ENCODE results near the gene PRPF40B.

PRPF40B gene

DNA sequence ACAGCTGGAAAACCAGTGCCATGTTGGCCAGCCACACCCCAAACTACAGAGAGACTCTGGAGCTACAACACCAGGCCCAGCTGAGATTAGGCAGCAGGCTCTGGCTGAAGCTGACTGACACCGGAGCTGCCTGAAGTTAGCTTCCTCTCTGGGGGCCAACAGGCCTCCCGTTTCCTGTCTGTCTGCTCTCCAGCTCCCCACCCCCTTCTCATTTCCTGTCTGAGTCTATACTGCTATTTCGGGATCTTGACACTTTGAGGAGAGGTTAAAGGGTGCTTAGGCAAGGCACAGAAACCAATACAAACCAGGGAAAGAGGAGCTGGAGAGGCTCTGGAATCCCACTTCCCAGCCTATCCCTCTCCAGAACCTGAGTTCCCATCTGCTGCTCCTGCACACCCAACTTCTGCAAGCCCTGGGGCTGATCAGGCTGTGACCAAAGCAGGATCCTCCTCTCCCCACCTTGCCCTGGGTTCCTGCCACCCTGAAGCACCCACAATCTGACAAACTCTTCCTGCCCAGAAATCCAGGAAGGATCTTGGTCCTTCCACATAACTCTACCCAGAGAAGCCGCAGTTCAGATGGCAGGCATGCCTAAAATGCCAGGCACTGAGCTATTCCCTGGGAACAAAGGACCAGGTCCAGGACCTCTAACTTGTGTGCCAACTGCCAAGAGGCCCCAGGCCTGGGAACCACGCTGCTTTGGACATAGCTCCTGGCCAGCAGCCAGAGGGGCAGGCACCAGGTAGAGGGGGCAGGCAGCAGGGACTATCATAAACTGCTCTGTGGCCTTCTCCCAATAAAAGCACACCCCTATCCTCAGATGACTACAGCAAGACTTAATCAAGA is 39.9 kb downstream of the PRPF40B start:
- DNase-seq = no peak

DNA sequence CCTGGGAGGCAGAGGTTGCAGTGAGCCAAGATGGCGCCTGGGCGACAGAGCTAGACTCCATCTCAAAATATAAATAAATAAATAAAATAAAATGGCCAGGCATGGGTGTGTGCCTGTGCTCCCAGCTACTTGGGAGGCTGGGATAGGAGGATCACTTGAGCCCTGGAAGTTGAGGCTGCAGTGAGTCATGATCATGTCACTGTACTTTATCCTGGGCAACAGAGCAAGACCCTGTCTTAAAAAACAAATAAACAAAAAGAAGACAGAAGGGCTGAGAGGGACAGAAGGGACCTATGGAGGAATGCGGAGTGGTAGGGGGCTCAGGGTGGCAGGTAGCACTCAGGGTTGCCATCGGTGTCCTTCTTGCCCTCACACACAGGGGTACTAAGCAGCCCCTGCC is 40.8 kb downstream of the PRPF40B start:
- DNase-seq = no peak

DNA sequence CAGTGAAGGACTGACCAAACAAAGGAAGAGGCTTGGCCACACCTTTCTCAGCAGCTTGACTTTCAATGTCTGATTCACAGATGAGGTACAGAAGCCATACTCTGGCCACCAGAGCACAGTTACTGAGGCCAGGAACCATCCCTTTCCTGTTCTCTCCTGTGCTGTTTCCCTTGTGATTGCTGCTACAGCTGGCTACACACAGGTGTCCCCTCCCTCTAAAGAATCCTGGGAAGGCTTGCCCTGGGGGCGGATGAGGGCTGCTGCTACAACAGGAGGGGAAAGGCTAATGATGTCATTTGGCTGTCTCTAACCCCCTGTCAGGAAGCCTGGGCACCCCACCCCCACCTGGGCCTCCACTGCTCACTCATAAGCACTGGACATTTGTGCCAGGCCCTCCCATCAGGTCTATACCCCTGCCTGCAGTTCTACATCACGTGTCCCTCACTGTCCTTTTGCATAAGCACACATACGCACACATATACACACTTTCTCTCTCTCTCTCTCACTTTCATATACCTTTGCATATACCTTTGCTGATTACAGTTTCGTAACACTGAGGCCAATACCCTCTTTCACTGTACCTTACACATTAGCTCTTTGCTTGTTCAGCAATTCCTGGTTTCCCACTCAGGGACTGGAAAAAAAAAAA is 41.4 kb downstream of the PRPF40B start:
- DNase-seq = no peak

DNA sequence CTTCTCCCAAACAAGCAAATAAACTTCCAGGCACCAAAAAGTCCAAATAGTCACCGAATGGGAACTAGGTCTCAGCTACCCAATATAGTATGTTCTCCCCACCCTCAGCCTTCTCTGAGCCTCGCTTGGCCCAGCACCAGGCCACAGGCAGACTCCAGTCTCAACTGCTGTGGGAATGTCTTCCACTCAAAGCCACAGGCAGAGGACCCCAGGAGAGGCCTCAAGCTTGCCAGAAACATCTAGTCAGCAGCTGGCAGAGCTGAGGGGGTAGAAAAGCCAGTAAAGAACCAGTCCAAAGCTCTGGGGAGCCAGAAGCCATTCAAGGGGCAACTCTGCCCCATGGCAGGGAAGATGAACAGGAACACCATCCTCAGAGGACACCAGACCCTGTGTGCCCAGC is 42.0 kb downstream of the PRPF40B start:
- DNase-seq = no peak

DNA sequence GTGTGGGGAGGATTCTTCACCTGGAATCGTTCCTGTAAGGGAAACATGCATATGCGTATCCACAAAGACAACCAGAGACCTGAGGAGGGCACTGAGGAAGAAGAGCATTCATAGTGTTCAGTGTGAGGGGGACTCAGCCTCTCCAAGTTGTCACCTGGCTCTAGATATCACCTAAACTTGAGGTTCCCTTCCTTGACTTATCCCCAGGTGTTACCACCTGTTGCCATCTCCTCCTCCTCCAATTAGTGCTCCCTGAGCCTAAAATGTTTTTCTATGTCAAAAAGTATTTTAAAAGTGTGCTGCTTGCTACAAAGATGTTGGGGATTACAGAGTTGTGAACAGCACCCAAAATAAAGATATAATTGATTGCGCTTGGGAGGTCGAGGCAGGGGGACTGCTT is 42.8 kb downstream of the PRPF40B start:
- no peak for DNase-seq

- no peak for DNase-seq
These were observed 44.1 kb downstream of the PRPF40B start for GRCh38 chr12:49667325-49668090.

GRCh38 chr12:49669796-49670195 is 46.4 kb downstream of the PRPF40B start:
- DNase-seq = no peak

GRCh38 chr12:49671031-49671765 is 47.8 kb downstream of the PRPF40B start:
- DNase-seq = no peak

- DNase-seq = no peak
These were observed 49.2 kb downstream of the PRPF40B start for GRCh38 chr12:49672301-49673217.

DNA sequence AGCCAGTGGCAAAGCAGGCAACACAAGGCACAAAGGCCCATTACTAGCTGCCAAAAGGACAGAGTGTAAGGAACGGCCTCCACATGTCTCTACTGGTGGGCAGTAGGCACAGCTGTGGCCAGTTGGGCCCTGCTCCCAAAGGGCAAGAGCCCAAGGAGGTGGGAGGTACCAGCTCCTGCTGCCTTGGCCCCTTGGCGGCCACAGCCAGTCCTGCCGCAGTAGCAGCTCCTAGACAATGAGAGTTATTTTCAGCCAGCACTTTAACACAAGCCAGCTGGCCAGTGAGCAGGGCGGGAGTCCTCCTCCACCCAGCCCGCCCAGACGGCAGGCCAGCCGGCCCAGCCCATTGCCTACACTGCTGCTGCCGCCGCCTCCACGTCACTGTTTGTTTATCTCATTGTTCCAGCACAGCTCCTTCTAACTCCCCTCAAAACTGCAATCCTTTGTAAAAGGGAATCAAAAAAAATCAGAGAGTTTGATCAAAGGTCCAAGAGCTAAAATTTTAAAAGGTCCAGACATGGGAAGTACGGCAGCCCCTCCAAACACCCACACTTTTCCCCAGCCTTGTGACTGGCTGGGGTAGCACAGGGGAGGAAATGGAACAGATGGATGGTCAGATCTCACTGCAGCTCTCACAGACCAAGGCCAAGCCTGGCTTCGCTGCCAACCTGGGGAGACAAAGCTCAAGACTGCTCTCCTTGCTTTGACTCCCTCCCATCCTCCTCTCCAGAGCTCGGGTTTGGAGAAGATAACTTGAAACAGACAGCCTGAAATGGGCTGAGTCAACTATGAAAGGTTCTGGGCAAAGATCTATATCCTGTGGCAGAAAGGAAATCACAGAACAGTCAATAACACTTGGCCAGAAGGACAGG is 50.3 kb downstream of the PRPF40B start:
- peak; percentile 61 for DNase-seq

- DNase-seq = peak; percentile 79
These were observed 51.1 kb downstream of the PRPF40B start for GRCh38 chr12:49674318-49674981.

GRCh38 chr12:49675137-49675536 is 51.8 kb downstream of the PRPF40B start:
- no peak for DNase-seq

DNA sequence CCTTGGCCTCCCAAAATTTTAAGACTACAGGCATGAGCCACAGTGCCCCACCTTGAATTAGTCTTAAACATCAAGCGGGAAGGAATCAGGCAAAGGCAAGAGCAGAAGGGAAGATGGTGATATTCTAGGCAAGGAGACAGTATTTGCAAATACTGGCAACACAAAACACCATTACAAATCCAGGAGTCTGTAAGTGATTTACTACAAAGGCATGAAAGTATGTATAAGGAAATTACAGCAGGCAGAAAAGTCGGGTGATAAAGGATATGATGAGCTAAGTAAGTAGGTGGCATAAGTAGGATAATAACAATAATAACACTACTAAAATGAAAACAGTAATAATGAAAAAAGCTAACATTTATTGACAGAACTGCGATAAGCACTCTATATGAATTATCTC is 55.4 kb downstream of the PRPF40B start:
- DNase-seq = no peak

DNA sequence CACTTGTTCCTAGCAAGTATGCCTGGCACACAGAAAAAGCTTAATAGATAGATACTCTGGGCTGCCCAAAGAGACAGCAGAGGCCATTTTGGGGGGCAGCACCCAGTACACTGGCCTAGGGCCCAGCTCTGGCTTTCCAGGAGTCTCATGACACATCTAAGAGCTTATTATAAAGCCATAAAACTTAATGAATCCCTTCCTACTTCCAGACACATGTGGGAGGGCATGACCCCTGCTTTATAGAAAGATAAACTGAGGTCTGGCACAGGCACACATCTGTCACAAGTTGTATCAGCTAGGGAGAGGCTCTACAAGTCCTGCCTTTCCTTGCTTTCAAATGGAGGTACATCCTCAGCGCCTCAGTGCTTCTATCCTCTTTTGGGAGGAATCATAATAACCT is 56.7 kb downstream of the PRPF40B start:
- DNase-seq = no peak

GRCh38 chr12:49683599-49684309 is 60.4 kb downstream of the PRPF40B start:
- DNase-seq = peak; percentile 43

- no peak for DNase-seq
These were observed 61.0 kb downstream of the PRPF40B start for GRCh38 chr12:49684310-49684854.

GRCh38 chr12:49687941-49688340 is 64.6 kb downstream of the PRPF40B start:
- no peak for DNase-seq

- no peak for DNase-seq
These were observed 65.9 kb downstream of the PRPF40B start for GRCh38 chr12:49689237-49689636.

DNA sequence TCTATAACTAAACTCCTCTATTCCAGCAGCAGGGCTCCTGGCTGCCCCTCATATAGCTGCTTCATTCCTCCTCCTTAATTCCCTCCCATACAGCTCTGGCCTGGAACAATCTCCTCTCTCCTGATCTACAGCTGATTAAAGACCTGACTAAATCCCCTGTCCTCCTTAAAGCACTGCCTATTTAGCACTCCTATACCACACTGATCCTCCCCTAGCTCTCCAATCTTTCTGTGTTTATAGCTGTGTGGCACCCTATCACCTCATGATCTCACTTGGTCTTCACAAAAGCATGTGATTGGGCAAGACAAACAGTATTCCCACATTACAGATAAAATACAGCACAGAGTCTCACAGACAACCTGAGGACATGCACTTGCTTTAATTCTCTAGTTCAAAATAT is 66.4 kb downstream of the PRPF40B start:
- no peak for DNase-seq
